Esophagus muscularis mucosa (tissue), 4 donors: ENCODE data around the gene MDM1.

Experiments
- CTCF ChIP-seq, 3 experiments: fragments of 200-600 bp in 2 of 3; fragments of 450-650 bp in 1 of 3; sonication (generic) in 2 of 3; IDR thresholded peaks; one replicate each; pipeline ENCODE4 v1.5.1; 2017 to 2019; ENCODE audit warnings: antibody characterized with exemption in 3 of 3, mild to moderate bottlenecking in 2 of 3, moderate library complexity in 1 of 3
- EP300 ChIP-seq: sonication (generic); formaldehyde crosslinking; IDR thresholded peaks from one replicate; pipeline ENCODE4 v1.6.1; 2017; ENCODE audit warnings: antibody characterized with exemption
- POLR2A ChIP-seq: fragments of 450-650 bp; IDR thresholded peaks from one replicate; pipeline ENCODE4 v1.6.1; 2017; ENCODE audit warnings: antibody characterized with exemption, moderate library complexity, mild to moderate bottlenecking, low read depth
- POLR2AphosphoS5 ChIP-seq, 2 donors: sonication (generic); formaldehyde crosslinking; IDR thresholded peaks; one replicate each; pipeline ENCODE4 v1.6.1; 2017; ENCODE audit warnings: antibody characterized with exemption in 2 of 2

- no peak for TF ChIP-seq CTCF (IDR thresholded peaks at IDR 0.05)
- no peak for TF ChIP-seq POLR2A
- TF ChIP-seq POLR2AphosphoS5 (IDR thresholded peaks at IDR 0.05) = no peak
- no peak for TF ChIP-seq EP300
These were observed 40.6 kb downstream of the MDM1 start for GRCh38 chr12:68291396-68292036.
